Lung (tissue), 12 donors: Measurements from ENCODE around the gene LSM10. TPM values are rescaled to one million over a fixed set of nuclear protein-coding genes. Genes with fewer than 3 reads are reported as not detected.
A peak's percentile ranks its signal among the peaks of the same experiment; 100 is the strongest.

Experiments used
- ATAC-seq: fragments of 200-7000 bp; cut with Tn5 transposase; one replicate; pipeline ENCODE4 v1.9.1; 2020; ENCODE audit warnings: moderate number of reproducible peaks; ENCODE audit not compliant: insufficient read depth, low FRiP score
- DNase-seq, 3 donors: peaks; one replicate each; pipeline ENCODE4 v3.0.0-alpha.2; 2013 to 2017
- H3K27ac ChIP-seq, 2 donors: one replicate each; pipeline ENCODE4 v1.5.1; 2013; ENCODE audit warnings: mild to moderate bottlenecking in 2 of 2, moderate library complexity in 2 of 2, control low read depth in 1 of 2, inconsistent platforms in 1 of 2, low read depth in 1 of 2, low read length in 1 of 2
- H3K27me3 ChIP-seq, 3 donors: one replicate each; pipeline ENCODE4 v1.5.1; 2013; ENCODE audit warnings: low read length in 2 of 3; ENCODE audit not compliant: control insufficient read depth in 3 of 3, insufficient read depth in 3 of 3
- H3K36me3 ChIP-seq, 4 donors: one replicate each; pipeline ENCODE4 v1.5.1; 2013; ENCODE audit warnings: low read length in 4 of 4, mild to moderate bottlenecking in 1 of 4, moderate library complexity in 1 of 4; ENCODE audit not compliant: control insufficient read depth in 4 of 4, insufficient read depth in 4 of 4
- H3K4me1 ChIP-seq, 5 donors: one replicate each; pipeline ENCODE4 v1.5.1; 2013; ENCODE audit warnings: low read length in 5 of 5, mild to moderate bottlenecking in 2 of 5, moderate library complexity in 1 of 5; ENCODE audit not compliant: control insufficient read depth in 5 of 5, insufficient read depth in 5 of 5
- H3K4me3 ChIP-seq: one replicate; pipeline ENCODE4 v1.5.1; 2013; ENCODE audit warnings: mild to moderate bottlenecking, control low read depth, moderate library complexity
- H3K9ac ChIP-seq, 2 donors: one replicate each; pipeline ENCODE4 v1.5.1; 2013; ENCODE audit warnings: low read length in 2 of 2, control low read depth in 1 of 2; ENCODE audit not compliant: insufficient read depth in 1 of 2
- H3K9me3 ChIP-seq, 4 donors: one replicate each; pipeline ENCODE4 v1.5.1; 2013; ENCODE audit warnings: low read length in 3 of 4, mild to moderate bottlenecking in 1 of 4, moderate library complexity in 1 of 4; ENCODE audit not compliant: control insufficient read depth in 4 of 4, insufficient read depth in 3 of 4
- CTCF ChIP-seq: IDR thresholded peaks from 2 replicates; pipeline ENCODE4 v1.5.1; 2012; ENCODE audit warnings: mild to moderate bottlenecking; ENCODE audit errors: control extremely low read depth, extremely low read depth
- WGBS, 2 donors: extraction: QIAGEN DNeasy Blood & Tissue Kit; methylation state at CpG; one replicate each; pipeline ENCODE4 v1.1.7; 2013; 5-methylcytosine and 5-hydroxymethylcytosine counted together
- polyA plus RNA-seq, 2 donors: library from polyadenylated mRNA; stranded (reverse); fragments of 200-250 nt; gene quantifications; one replicate each; pipeline ENCODE4 v1.2.1, GENCODE V29; 2013
- total RNA-seq, 2 donors: library from RNA; depleted of rRNA in 1 of 2; stranded (reverse); fragments of >200 nt in 1 of 2; gene quantifications; one replicate each; pipeline ENCODE4 v1.2.1, GENCODE V29; 2014 to 2021
- donor health status: control.
- donor health status: control.
- donor health status: Bipolar disorder and iron deficiency.
- donor health status: healthy.
- donor health status: DM: yes; HTN: yes; CAD: no.

Gene LSM10
- total and polyA plus RNA-seq, 4 donors: 10.7 to 70.6 (median 44.8) TPM

- peak overlapping the region; percentile 94 to 98 for H3K27ac ChIP-seq
- ATAC-seq (no peak), DNase-seq (no peak)
- H3K4me3 ChIP-seq: no peak overlapping the region
- no peak for TF ChIP-seq CTCF
- H3K9me3 ChIP-seq: no peaks in the 10 kb centered on the region
- WGBS, 2 donors: 65 to 85% methylated on average over 3 of the region's 3 CpGs
- H3K27me3 ChIP-seq: no peaks in the 10 kb centered on the region
- peaks cover 17 to 33% (median 21%) of the 10 kb centered on the region in 5 donors for H3K4me1 ChIP-seq
- H3K36me3 ChIP-seq: peaks cover 0 to 6% (median 0%) of the 10 kb centered on the region in 4 donors
- H3K9ac ChIP-seq: no peak overlapping the region
These were observed 25.1 kb downstream of the LSM10 start for GRCh38 chr1:36372617-36373016.

GRCh38 chr1:36369061-36369861 is 28.4 kb downstream of the LSM10 start:
- Histone ChIP-seq H3K36me3 (peaks cover 0 to 7% (median 0%) of the 10 kb centered on the region in 4 donors), H3K4me3 (no peak overlapping the region), H3K27me3 (no peaks in the 10 kb centered on the region), H3K9ac (no peak overlapping the region), H3K27ac (peak overlapping the region in 1 of 2 donors; percentile 21), H3K9me3 (no peaks in the 10 kb centered on the region), H3K4me1 (peaks cover 15 to 30% (median 23%) of the 10 kb centered on the region in 5 donors)
- WGBS, 2 donors: 57 to 58% methylated on average over 7 of the region's 7 CpGs
- DNase-seq: peak; percentile 78 to 79 (median 79)
- peak; percentile 80 for TF ChIP-seq CTCF
- ATAC-seq: peak; percentile 68

- no peak for TF ChIP-seq CTCF
- Histone ChIP-seq H3K9ac (no peak overlapping the region), H3K9me3 (no peaks in the 10 kb centered on the region), H3K27ac (peak overlapping the region in 1 of 2 donors; percentile 8), H3K27me3 (no peaks in the 10 kb centered on the region), H3K4me3 (no peak overlapping the region), H3K36me3 (peaks cover 0 to 9% (median 0%) of the 10 kb centered on the region in 4 donors), H3K4me1 (peaks cover 4 to 20% (median 17%) of the 10 kb centered on the region in 5 donors)
- 90 to 93% methylated on average over 4 of the region's 4 CpGs for WGBS, 2 donors
- ATAC-seq: no peak
- no peak for DNase-seq
These were observed 29.9 kb downstream of the LSM10 start for GRCh38 chr1:36367798-36368197.
